NCI-H2029 treated with DMSO at 0.1 percent for 48 hours (cell line): ENCODE data around the gene PCDHB15.
"Not testable (repeated sequence)": the region's sequence is repeated elsewhere in the genome, so short reads cannot be mapped to it uniquely, and the experiment has no call there.

ENCODE experiments used
- DNase-seq: peaks from one replicate; lab custom pipeline; 2025; lab: John Stamatoyannopoulos, UW

Gene PCDHB15

DNA sequence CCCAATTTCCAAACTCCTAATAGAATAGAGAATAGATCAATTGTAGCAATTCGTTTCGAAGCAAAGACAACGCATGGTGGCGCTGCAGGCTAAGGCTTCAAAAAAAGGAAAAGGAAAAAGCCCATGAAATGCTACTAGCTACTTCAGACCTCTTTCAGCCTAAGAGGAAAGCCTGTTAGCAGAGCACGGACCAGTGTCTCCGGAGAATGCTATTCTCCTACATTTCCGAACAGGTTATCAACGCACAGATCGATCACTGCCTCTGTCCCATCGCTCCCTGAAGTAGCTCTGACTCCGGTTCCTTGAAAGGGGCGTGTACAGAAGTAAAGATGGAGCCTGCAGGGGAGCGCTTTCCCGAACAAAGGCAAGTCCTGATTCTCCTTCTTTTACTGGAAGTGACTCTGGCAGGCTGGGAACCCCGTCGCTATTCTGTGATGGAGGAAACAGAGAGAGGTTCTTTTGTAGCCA is at the start of gene PCDHB15:
TSS of gene PCDHB15 (plus strand) at position 146 of the 468 bp plus-strand sequence. CDS start at position 330, 184 bp downstream.
- no peak for DNase-seq

- DNase-seq: no peak
These were observed 48.8 kb upstream of the PCDHB15 start for GRCh38 chr5:141196363-141196762.

- DNase-seq: no peak
These were observed 45.6 kb upstream of the PCDHB15 start, which contains the start of gene PCDHB11 for GRCh38 chr5:141199359-141200235. TSS of gene PCDHB11 (plus strand) at chr5:141199627. CDS start at chr5:141199775, 148 bp downstream.

DNA sequence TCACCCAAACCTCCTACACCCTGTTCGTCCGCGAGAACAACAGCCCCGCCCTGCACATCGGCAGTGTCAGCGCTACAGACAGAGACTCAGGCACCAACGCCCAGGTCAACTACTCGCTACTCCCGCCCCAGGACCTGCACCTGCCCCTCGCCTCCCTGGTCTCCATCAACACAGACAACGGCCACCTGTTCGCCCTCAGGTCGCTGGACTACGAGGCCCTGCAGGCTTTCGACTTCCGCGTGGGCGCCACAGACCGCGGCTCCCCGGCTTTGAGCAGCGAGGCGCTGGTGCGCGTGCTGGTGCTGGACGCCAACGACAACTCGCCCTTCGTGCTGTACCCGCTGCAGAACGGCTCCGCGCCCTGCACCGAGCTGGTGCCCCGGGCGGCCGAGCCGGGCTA is 44.1 kb upstream of the PCDHB15 start:
- not testable (repeated sequence) for DNase-seq

DNA sequence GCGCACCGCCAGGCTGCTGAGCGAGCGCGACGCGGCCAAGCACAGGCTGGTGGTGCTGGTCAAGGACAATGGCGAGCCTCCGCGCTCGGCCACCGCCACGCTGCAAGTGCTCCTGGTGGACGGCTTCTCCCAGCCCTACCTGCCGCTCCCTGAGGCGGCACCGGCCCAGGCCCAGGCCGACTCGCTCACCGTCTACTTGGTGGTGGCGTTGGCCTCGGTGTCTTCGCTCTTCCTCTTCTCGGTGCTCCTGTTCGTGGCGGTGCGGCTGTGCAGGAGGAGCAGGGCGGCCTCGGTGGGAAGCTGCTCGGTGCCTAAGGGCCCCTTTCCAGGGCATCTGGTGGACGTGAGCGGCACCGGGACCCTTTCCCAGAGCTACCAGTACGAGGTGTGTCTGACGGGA is 43.5 kb upstream of the PCDHB15 start:
- not testable (repeated sequence) for DNase-seq

GRCh38 chr5:141208478-141208877 is 36.7 kb upstream of the PCDHB15 start, which contains the start of gene PCDHB12:
TSS of gene PCDHB12 (plus strand) at chr5:141208719. CDS start at chr5:141208908, 189 bp downstream.
- no peak for DNase-seq

- not testable (repeated sequence) for DNase-seq
These were observed 34.9 kb upstream of the PCDHB15 start for GRCh38 chr5:141210281-141210680.

DNA sequence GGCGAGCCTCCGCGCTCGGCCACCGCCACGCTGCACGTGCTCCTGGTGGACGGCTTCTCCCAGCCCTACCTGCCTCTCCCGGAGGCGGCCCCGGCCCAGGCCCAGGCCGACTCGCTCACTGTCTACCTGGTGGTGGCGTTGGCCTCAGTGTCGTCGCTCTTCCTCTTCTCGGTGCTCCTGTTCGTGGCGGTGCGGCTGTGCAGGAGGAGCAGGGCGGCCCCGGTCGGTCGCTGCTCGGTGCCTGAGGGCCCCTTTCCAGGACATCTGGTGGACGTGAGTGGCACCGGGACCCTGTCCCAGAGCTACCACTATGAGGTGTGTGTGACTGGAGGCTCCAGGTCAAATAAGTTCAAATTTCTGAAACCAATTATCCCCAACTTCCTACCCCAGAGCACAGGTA is 34.3 kb upstream of the PCDHB15 start:
- not testable (repeated sequence) for DNase-seq

GRCh38 chr5:141213656-141214339 is 31.4 kb upstream of the PCDHB15 start, which contains the start of gene PCDHB13:
TSS of gene PCDHB13 (plus strand) at chr5:141213919. CDS start at chr5:141214124, 205 bp downstream.
- not testable (repeated sequence) for DNase-seq

- DNase-seq: not testable (repeated sequence)
These were observed 30.6 kb upstream of the PCDHB15 start for GRCh38 chr5:141214583-141214982.

DNA sequence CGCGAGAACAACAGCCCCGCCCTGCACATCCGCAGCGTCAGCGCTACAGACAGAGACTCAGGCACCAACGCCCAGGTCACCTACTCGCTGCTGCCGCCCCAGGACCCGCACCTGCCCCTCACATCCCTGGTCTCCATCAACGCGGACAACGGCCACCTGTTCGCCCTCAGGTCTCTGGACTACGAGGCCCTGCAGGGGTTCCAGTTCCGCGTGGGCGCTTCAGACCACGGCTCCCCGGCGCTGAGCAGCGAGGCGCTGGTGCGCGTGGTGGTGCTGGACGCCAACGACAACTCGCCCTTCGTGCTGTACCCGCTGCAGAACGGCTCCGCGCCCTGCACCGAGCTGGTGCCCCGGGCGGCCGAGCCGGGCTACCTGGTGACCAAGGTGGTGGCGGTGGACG is 29.7 kb upstream of the PCDHB15 start:
- not testable (repeated sequence) for DNase-seq

- not testable (repeated sequence) for DNase-seq
These were observed 29.2 kb upstream of the PCDHB15 start for GRCh38 chr5:141216035-141216434.

DNA sequence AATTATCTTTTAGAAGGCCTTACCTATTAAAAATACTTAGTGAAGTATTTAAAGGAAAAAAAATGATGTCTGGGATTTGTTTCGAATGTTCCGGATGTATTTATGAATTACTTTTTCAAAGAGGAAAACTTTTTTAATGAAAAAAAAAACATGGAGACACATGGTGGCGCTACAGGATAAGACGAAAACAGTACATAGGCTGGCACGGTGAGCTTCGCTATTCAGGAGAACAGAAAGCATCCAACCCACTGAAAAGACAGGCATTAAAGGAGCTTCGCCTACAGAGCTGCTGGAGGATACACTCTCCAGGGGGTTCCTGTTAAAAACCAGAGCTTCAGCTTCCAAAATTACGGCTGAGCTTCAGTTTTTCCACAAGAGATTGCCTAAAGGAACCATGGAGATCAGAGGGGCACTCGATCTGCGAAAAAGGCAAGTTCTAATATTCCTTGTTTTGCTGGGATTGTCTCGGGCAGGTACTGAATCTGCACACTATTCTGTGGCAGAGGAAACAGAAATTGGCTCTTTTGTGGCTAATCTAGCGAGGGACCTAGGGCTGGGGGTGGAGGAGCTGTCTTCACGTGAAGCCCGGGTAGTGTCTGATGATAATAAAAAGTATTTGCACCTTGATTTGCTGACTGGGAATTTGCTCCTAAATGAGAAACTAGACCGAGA is 21.9 kb upstream of the PCDHB15 start, which contains the start of gene PCDHB14:
TSS of gene PCDHB14 (plus strand) at position 232 of the 672 bp plus-strand sequence. CDS start at position 395, 163 bp downstream.
- peak; percentile 19 for DNase-seq

- DNase-seq: not testable (repeated sequence)
These were observed 20.4 kb upstream of the PCDHB15 start for GRCh38 chr5:141224844-141225243.

DNA sequence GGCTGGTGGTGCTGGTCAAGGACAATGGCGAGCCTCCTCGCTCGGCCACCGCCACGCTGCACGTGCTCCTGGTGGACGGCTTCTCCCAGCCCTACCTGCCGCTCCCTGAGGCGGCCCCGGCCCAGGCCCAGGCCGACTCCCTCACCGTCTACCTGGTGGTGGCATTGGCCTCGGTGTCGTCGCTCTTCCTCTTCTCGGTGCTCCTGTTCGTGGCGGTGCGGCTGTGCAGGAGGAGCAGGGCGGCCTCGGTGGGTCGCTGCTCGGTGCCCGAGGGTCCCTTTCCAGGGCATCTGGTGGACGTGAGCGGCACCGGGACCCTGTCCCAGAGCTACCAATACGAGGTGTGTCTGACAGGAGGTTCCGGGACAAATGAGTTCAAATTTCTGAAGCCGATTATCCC is 19.8 kb upstream of the PCDHB15 start:
- DNase-seq: not testable (repeated sequence)

GRCh38 chr5:141234109-141234667 is 11.0 kb upstream of the PCDHB15 start:
- DNase-seq: no peak

GRCh38 chr5:141235922-141236321 is 9.3 kb upstream of the PCDHB15 start:
- DNase-seq: not testable (repeated sequence)

- no peak for DNase-seq
These were observed 8.5 kb upstream of the PCDHB15 start for GRCh38 chr5:141236516-141237313.

DNA sequence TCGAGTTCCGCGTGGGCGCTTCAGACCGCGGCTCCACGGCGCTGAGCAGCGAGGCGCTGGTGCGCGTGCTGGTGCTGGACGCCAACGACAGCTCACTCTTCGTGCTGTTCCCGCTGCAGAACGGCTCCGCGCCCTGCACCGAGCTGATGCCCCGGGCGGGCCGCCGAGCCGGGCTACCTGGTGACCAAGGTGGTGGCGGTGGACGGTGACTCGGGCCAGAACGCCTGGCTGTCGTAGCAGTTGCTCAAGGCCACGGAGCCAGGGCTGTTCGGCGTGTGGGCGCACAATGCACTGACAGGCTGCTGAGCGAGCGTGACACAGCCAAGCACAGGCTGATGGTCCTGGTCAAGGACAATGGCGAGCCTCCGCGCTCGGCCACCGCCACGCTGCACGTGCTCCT is 3.7 kb upstream of the PCDHB15 start:
- no peak for DNase-seq

- not testable (repeated sequence) for DNase-seq
These were observed 1.8 kb downstream of the PCDHB15 start for GRCh38 chr5:141246971-141247370.

DNA sequence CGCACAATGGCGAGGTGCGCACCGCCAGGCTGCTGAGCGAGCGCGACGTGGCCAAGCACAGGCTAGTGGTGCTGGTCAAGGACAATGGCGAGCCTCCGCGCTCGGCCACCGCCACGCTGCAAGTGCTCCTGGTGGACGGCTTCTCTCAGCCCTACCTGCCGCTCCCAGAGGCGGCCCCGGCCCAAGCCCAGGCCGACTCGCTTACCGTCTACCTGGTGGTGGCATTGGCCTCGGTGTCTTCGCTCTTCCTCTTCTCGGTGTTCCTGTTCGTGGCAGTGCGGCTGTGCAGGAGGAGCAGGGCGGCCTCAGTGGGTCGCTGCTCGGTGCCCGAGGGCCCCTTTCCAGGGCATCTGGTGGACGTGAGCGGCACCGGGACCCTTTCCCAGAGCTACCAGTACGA is 2.2 kb downstream of the PCDHB15 start:
- DNase-seq: not testable (repeated sequence)
